ENCODE results near the gene MIF4GD.

GRCh38 chr17:75318211-75318610 lies 47.2 kb upstream of the MIF4GD start:
- TF ChIP-seq GATA2 (IDR thresholded peaks at IDR 0.05; ENCODE audit: low read depth, low read length), result no peak
- TF ChIP-seq GATA3 (IDR thresholded peaks at IDR 0.05; ENCODE audit: low read depth, low read length), result no peak

Data from SH-SY5Y (cell line).